CD4-positive, alpha-beta T cell (primary cell): ENCODE results near the gene PLEKHO1. TPM values are rescaled to one million over a fixed set of nuclear protein-coding genes. Genes with fewer than 3 reads are reported as not detected.

Experiments used
- ATAC-seq: fragments of 200-7000 bp; cut with Tn5 transposase; one replicate; pipeline ENCODE4 v1.10.0; 2022; ENCODE audit warnings: mild to moderate bottlenecking; ENCODE audit not compliant: poor library complexity
- CTCF ChIA-PET: fragments of 350-600 bp; sonication (Branson Sonifier 250); formaldehyde crosslinking; loops from one replicate; lab custom pipeline; 2021; ENCODE audit warnings: antibody characterized with exemption, inconsistent platforms; lab: Charles Lee
- POLR2A ChIA-PET: fragments of 350-600 bp; sonication (Branson Sonifier 250); formaldehyde crosslinking; loops from one replicate; lab custom pipeline; 2021; ENCODE audit warnings: antibody characterized with exemption, inconsistent platforms; lab: Charles Lee
- DNase-seq, 14 experiments: peaks; one replicate each; pipeline ENCODE4 v3.0.0-alpha.2; 2013 to 2020; ENCODE audit warnings: mixed read lengths in 2 of 14
- H3K27ac ChIP-seq, 2 donors: one replicate each; pipeline versions ENCODE4 v1.5.1 to v1.7.0; 2013; ENCODE audit warnings: low read length in 2 of 2, low read depth in 1 of 2, mild to moderate bottlenecking in 1 of 2
- H3K27me3 ChIP-seq, 2 experiments: 1 replicate in 1 of 2; 2 replicates in 1 of 2; pipeline versions ENCODE4 v1.6.1 to v1.7.0; 2013; ENCODE audit warnings: low read length in 2 of 2, control low read depth in 1 of 2, mild to moderate bottlenecking in 1 of 2, moderate library complexity in 1 of 2; ENCODE audit not compliant: insufficient read depth in 2 of 2, control insufficient read depth in 1 of 2
- H3K36me3 ChIP-seq: one replicate; pipeline ENCODE4 v1.6.1; 2013; ENCODE audit warnings: low read length, control low read depth; ENCODE audit not compliant: insufficient read depth
- H3K4me1 ChIP-seq: one replicate; pipeline ENCODE4 v1.6.1; 2013; ENCODE audit warnings: low read length, control low read depth; ENCODE audit not compliant: insufficient read depth
- H3K4me3 ChIP-seq: one replicate; pipeline ENCODE4 v1.5.1; 2013; ENCODE audit warnings: mild to moderate bottlenecking, low read length, moderate library complexity
- H3K9me3 ChIP-seq, 2 experiments: 1 replicate in 1 of 2; 2 replicates in 1 of 2; pipeline versions ENCODE4 v1.6.1 to v1.7.0; 2013; ENCODE audit warnings: low read length in 2 of 2, mild to moderate bottlenecking in 2 of 2, control low read depth in 1 of 2, moderate library complexity in 1 of 2; ENCODE audit not compliant: control insufficient read depth in 1 of 2, insufficient read depth in 1 of 2
- H3K27ac Mint-ChIP-seq: one replicate; pipeline ENCODE4 v1.8.0; 2020; ENCODE audit warnings: mixed read lengths
- H3K27me3 Mint-ChIP-seq: one replicate; pipeline ENCODE4 v1.8.0; 2021; ENCODE audit warnings: mixed read lengths
- H3K36me3 Mint-ChIP-seq: one replicate; pipeline ENCODE4 v1.8.0; 2021; ENCODE audit warnings: low read depth, mixed read lengths
- H3K4me1 Mint-ChIP-seq: one replicate; pipeline ENCODE4 v1.8.0; 2021; ENCODE audit warnings: low read depth, mixed read lengths
- H3K4me3 Mint-ChIP-seq: one replicate; pipeline ENCODE4 v1.8.0; 2020; ENCODE audit warnings: mild to moderate bottlenecking, mixed read lengths
- H3K9me3 Mint-ChIP-seq: one replicate; pipeline ENCODE4 v1.8.0; 2020; ENCODE audit warnings: mixed read lengths
- intact Hi-C, 2 experiments: fragments of 100-400 bp; cut with DNase I in 1 of 2; cut with micrococcal nuclease in 1 of 2; formaldehyde crosslinking; loops; one replicate each; pipeline versions ENCODE4 v1.15.1 to v1.9.0; 2023 to 2025; cut with DNase I, micrococcal nuclease
- total RNA-seq, 174 experiments: library from RNA in 2 of 174; stranded (reverse) in 2 of 174; gene quantifications; one replicate each; pipeline ENCODE4 v1.2.3 and lab custom pipeline; 2021 to 2026
- TF ChIP-seq, protein P1 (sequence below): fragments of 200-600 bp; IDR thresholded peaks from one replicate; pipeline ENCODE4 v1.8.0; 2022; ENCODE audit warnings: antibody characterized with exemption, mild to moderate bottlenecking

Gene PLEKHO1
- total RNA-seq, 2 experiments from 2014 or later, result 97.6 to 110 TPM

GRCh38 chr1:150154143-150154542 lies 4.4 kb downstream of the PLEKHO1 start:
- H3K9me3 ChIP-seq, result no peaks in the 10 kb centered on the region
- Mint-ChIP-seq H3K4me3 (peak overlapping the region; percentile 43), H3K27ac (peak overlapping the region; percentile 96), H3K4me1 (peaks cover 69% of the 10 kb centered on the region), H3K9me3 (no peaks in the 10 kb centered on the region), H3K36me3 (peaks cover 78% of the 10 kb centered on the region), H3K27me3 (no peaks in the 10 kb centered on the region)
- no peaks in the 10 kb centered on the region for H3K27me3 ChIP-seq
- POLR2A ChIA-PET, result interaction anchor here (1.5 to 6.1 kb wide), 3 partner anchors 44 to 86 kb away, joined by 3 to 104 read pairs (median 4); no protein-coding TSS in a partner anchor
- no peak for ATAC-seq
- TF ChIP-seq, protein P1, sequence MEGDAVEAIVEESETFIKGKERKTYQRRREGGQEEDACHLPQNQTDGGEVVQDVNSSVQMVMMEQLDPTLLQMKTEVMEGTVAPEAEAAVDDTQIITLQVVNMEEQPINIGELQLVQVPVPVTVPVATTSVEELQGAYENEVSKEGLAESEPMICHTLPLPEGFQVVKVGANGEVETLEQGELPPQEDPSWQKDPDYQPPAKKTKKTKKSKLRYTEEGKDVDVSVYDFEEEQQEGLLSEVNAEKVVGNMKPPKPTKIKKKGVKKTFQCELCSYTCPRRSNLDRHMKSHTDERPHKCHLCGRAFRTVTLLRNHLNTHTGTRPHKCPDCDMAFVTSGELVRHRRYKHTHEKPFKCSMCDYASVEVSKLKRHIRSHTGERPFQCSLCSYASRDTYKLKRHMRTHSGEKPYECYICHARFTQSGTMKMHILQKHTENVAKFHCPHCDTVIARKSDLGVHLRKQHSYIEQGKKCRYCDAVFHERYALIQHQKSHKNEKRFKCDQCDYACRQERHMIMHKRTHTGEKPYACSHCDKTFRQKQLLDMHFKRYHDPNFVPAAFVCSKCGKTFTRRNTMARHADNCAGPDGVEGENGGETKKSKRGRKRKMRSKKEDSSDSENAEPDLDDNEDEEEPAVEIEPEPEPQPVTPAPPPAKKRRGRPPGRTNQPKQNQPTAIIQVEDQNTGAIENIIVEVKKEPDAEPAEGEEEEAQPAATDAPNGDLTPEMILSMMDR, result no peak
- H3K27ac ChIP-seq, result peak overlapping the region in 1 of 2 donors; percentile 2
- H3K4me1 ChIP-seq, result peaks cover 66% of the 10 kb centered on the region
- CTCF ChIA-PET, result no interaction called here
- H3K36me3 ChIP-seq, result peaks cover 62% of the 10 kb centered on the region
- intact Hi-C loops, result no loop called here
- no peak overlapping the region for H3K4me3 ChIP-seq
- no peak for DNase-seq

GRCh38 chr1:150155413-150156071 lies 5.8 kb downstream of the PLEKHO1 start:
- H3K27ac ChIP-seq, result no peak overlapping the region
- no peak overlapping the region for H3K4me3 ChIP-seq
- Mint-ChIP-seq H3K4me3 (no peak overlapping the region), H3K27ac (peak overlapping the region; percentile 25), H3K4me1 (peaks cover 79% of the 10 kb centered on the region), H3K36me3 (peaks cover 89% of the 10 kb centered on the region), H3K27me3 (no peaks in the 10 kb centered on the region), H3K9me3 (no peaks in the 10 kb centered on the region)
- DNase-seq (no peak), ATAC-seq (no peak)
- no peaks in the 10 kb centered on the region for H3K9me3 ChIP-seq
- ChIA-PET POLR2A (interaction anchor here (0.8 kb wide), 1 partner anchor 10 kb away, joined by 3 read pairs; no protein-coding TSS in a partner anchor), CTCF (interaction anchor here (0.8 to 8.4 kb wide), 4 partner anchors 10 to 87 kb away, joined by 3 to 49 read pairs (median 4); no protein-coding TSS in a partner anchor)
- H3K36me3 ChIP-seq, result peaks cover 69% of the 10 kb centered on the region
- TF ChIP-seq, protein P1, result no peak
- intact Hi-C loops, result no loop called here
- H3K4me1 ChIP-seq, result peaks cover 76% of the 10 kb centered on the region
- H3K27me3 ChIP-seq, result no peaks in the 10 kb centered on the region

DNA sequence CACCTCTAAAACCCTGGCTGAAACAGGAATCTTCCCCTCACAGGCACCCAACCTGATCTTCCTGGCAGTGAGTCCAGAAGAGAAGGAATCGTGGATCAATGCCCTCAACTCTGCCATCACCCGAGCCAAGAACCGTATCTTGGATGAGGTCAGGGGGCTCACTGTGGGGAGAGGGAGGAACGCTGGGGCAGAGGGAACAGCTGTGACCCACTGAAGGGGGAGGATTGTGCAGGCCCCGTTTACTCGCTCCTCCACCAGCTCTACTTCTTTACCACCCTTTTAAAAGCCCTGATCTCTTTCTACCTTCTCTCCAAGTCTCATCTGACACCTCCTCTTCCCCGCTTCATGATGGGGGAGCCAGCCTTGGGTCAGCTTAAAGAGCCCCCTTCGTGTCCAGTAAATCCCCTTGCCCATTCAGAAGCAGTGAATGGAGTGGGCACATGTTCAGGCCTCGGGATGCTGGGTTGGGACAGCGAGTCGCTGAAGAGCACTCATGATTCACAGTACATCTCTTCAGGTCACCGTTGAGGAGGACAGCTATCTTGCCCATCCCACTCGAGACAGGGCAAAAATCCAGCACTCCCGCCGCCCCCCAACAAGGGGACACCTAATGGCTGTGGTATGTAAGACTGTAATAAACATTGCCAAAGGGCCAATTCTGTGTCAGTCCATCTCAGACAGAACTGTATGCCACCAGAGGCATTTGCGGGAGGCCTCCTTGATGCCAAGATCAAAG lies 7.3 kb downstream of the PLEKHO1 start:
- ChIA-PET POLR2A (interaction anchor here (1.0 to 1.4 kb wide), 2 partner anchors 7 to 84 kb away, joined by 3 to 5 read pairs; partner anchors contain the start of gene PLEKHO1), CTCF (interaction anchor here (0.9 to 8.4 kb wide), 3 partner anchors 9 to 83 kb away, joined by 3 to 49 read pairs (median 5); no protein-coding TSS in a partner anchor)
- Histone ChIP-seq H3K27ac (no peak overlapping the region), H3K4me1 (peaks cover 79% of the 10 kb centered on the region), H3K36me3 (peaks cover 68% of the 10 kb centered on the region), H3K4me3 (no peak overlapping the region), H3K9me3 (no peaks in the 10 kb centered on the region), H3K27me3 (no peaks in the 10 kb centered on the region)
- no peaks in the 10 kb centered on the region for H3K9me3 Mint-ChIP-seq
- ATAC-seq, result no peak
- intact Hi-C loops, result no loop called here
- H3K27me3 Mint-ChIP-seq, result no peaks in the 10 kb centered on the region
- peak overlapping the region; percentile 59 for H3K27ac Mint-ChIP-seq
- peaks cover 82% of the 10 kb centered on the region for H3K4me1 Mint-ChIP-seq
- H3K36me3 Mint-ChIP-seq, result peaks cover 85% of the 10 kb centered on the region
- TF ChIP-seq, protein P1, result no peak
- H3K4me3 Mint-ChIP-seq, result no peak overlapping the region
- DNase-seq, result no peak
